DOHH2 (cell line): ENCODE results near the gene VILL.

ENCODE experiments used
- CTCF ChIP-seq: fragments of 200-600 bp; sonication (generic); IDR thresholded peaks from one replicate; pipeline ENCODE4 v1.5.1; 2014; ENCODE audit warnings: antibody characterized with exemption, mild to moderate bottlenecking, low read depth, low read length; ENCODE audit not compliant: poor library complexity, severe bottlenecking
- EZH2phosphoT487 ChIP-seq: fragments of 200-600 bp; sonication (generic); IDR thresholded peaks from 2 replicates; pipeline ENCODE4 v1.6.1; 2017; ENCODE audit warnings: borderline replicate concordance, mild to moderate bottlenecking, antibody characterized with exemption, low read length, moderate library complexity, mixed read lengths

DNA sequence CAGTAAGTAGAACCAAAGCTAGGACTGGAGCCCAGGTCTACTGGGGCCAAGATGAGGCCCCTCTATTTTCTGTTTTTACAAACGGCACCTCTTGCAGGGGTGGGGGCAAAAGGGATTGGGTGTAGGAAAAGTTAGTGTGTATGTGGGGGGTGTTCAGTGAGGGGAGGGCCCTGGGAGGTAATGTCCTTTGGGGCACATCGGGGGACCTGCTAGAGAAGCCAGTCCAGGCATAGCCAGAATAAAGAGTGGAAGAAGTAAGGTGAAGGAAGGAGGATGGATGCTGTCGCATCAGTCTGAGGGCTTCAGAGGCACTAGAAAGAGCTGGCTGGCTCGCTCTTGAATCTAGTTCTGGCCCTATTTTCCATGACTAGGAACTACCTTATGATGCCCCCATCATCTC lies 36.3 kb downstream of the VILL start:
- TF ChIP-seq CTCF, result no peak
- TF ChIP-seq EZH2phosphoT487, result no peak
